Heart right ventricle (tissue), 16 donors: Measurements from ENCODE around the gene MICAL3. TPM values are rescaled to one million over a fixed set of nuclear protein-coding genes. Genes with fewer than 3 reads are reported as not detected.

Experiments used
- ATAC-seq, 8 donors: fragments of 200-7000 bp; cut with Tn5 transposase; one replicate each; pipeline ENCODE4 v1.9.1; 2020; ENCODE audit warnings: mild to moderate bottlenecking in 8 of 8, moderate library complexity in 8 of 8, moderate number of reproducible peaks in 1 of 8
- DNase-seq, 2 donors: peaks; one replicate each; pipeline ENCODE4 v3.0.0-alpha.2; 2020
- H3K27ac ChIP-seq, 10 donors: fragments of 200-600 bp; sonication (generic) in 2 of 10; one replicate each; pipeline versions ENCODE4 v1.5.0 to v1.8.0; 2020 to 2022; ENCODE audit warnings: mild to moderate bottlenecking in 3 of 10
- H3K27me3 ChIP-seq, 7 donors: fragments of 200-600 bp; one replicate each; pipeline ENCODE4 v1.8.0; 2021 to 2022; ENCODE audit warnings: mild to moderate bottlenecking in 2 of 7
- H3K36me3 ChIP-seq, 9 donors: fragments of 200-600 bp; sonication (generic) in 1 of 9; one replicate each; pipeline versions ENCODE4 v1.5.0 to v1.8.0; 2020 to 2022; ENCODE audit warnings: mild to moderate bottlenecking in 2 of 9
- H3K4me1 ChIP-seq, 9 donors: fragments of 200-600 bp; sonication (generic) in 1 of 9; one replicate each; pipeline versions ENCODE4 v1.5.0 to v1.8.0; 2020 to 2022; ENCODE audit warnings: mild to moderate bottlenecking in 4 of 9
- H3K4me3 ChIP-seq, 10 donors: fragments of 200-600 bp; sonication (generic) in 2 of 10; one replicate each; pipeline versions ENCODE4 v1.5.0 to v1.8.0; 2020 to 2022; ENCODE audit warnings: mild to moderate bottlenecking in 7 of 10, moderate library complexity in 2 of 10
- H3K9me3 ChIP-seq, 11 donors: fragments of 200-600 bp in 10 of 11; sonication (generic) in 2 of 11; one replicate each; pipeline versions ENCODE4 v1.5.0 to v1.8.0; 2013 to 2022; ENCODE audit warnings: mild to moderate bottlenecking in 2 of 11, control low read depth in 1 of 11, moderate library complexity in 1 of 11
- WGBS, 2 donors: extraction: QIAGEN DNeasy Blood & Tissue Kit; methylation state at CpG; one replicate each; pipeline ENCODE4 v1.1.7; 2013; ENCODE audit warnings: inconsistent platforms in 1 of 2; 5-methylcytosine and 5-hydroxymethylcytosine counted together
- intact Hi-C, 10 donors: fragments of 100-400 bp; cut with DNase I; formaldehyde crosslinking; loops; one replicate each; pipeline versions ENCODE4 v1.11.1 to v1.14.2; 2022
- polyA plus RNA-seq, 2 donors: library from polyadenylated mRNA; stranded (reverse); fragments of 200-250 nt; gene quantifications; one replicate each; pipeline ENCODE4 v1.2.3, GENCODE V29; 2013
- total RNA-seq, 10 donors: library from RNA; stranded (reverse); fragmentation: NEBNext Ultra II Directional in 3 of 10; extraction: Animal tissue kit (Norgen Biotek cat#: 25700) in 3 of 10; gene quantifications; one replicate each; pipeline versions ENCODE4 v1.2.1 to v1.2.4, GENCODE V29; 2021 to 2023
- TF ChIP-seq, protein P1 (sequence below), 9 donors: fragments of 200-600 bp; sonication (generic) in 2 of 9; IDR thresholded peaks; one replicate each; pipeline versions ENCODE4 v1.5.0 to v1.8.0; 2021 to 2022; ENCODE audit warnings: antibody characterized with exemption in 9 of 9, mild to moderate bottlenecking in 5 of 9, moderate library complexity in 1 of 9
- donor health status: Arrhythmogenic right ventricular cardiomyopathy.
- donor health status: ischemic (EF 13 %, LVEDD 7.1; RV severe dilation, severe dysfunction).
- donor health status: healthy with polysubstance abuse.
- donor health status: DM: no; HTN: yes; CAD: no.
- donor health status: DM: no; HTN: no; CAD: no.
- donor health status: ischemic (EF 25% LVEDD 6.9; RV normal size, moderate dysfunction).
- donor health status: ischemic (EF 25% LVEDD 5.7; RV mildly dilated, moderate dysfunction).
- donor health status: healthy.
- donor health status: DM: yes; HTN: yes; CAD: no.
- donor health status: Ischemic cardiomyopathy.
- donor health status: ischemic (EF 35%, LVEDD 5.7; RV mildly dilated, moderate dysfunction).
- donor health status: nonischemic (EF 11% LVEDD 7.7; RV severe dilation, severe dysfunction).
- donor health status: DM: yes; HTN: yes; CAD: no.
- donor health status: PGD.
- donor health status: ischemic (EF 29% LVEDD 5.4; RV normal size, mild dysfunction).
- donor health status: nonischemic (EF 23%, LVEDD 6.1; RV moderate dilation, normal function).

The MICAL3 gene
- total and polyA plus RNA-seq, 12 donors: 13.2 to 137 (median 109) TPM

DNA sequence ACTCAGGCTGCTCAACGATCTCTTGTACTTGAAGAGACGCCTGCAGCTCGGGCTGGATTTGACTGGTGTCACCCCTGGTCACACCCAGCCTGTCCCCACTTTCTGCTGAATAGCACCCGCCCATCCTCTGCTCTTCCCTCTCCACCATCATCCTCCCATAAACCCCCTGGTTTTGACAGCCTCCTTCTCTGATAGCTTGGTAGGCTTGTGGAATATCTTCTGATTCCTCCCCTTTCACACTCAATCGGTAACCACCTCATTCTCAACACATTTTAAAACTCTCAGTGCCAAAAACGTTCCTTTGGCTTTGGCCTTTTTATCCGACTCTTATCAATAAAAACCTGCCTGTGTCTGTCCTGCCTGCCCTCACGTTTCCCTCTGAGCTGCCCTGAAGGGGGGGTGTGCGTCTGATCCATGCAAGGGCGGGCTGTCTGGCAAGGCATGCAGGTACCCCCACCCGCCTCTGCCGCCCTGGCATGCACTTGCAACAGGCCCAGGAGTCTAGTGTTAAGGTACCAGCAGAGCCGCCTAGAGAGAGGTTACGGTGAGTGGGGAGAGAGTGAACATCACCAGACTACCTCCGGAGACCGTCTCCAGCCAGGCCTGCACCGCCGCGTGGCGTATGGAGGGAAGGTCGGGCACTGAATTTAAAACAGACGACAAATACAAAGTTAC, 198.3 kb downstream of the MICAL3 start:
- H3K36me3 ChIP-seq: peaks cover 0 to 82% (median 17%) of the 10 kb centered on the region in 9 donors
- H3K27ac ChIP-seq: no peak overlapping the region
- TF ChIP-seq, protein P1, sequence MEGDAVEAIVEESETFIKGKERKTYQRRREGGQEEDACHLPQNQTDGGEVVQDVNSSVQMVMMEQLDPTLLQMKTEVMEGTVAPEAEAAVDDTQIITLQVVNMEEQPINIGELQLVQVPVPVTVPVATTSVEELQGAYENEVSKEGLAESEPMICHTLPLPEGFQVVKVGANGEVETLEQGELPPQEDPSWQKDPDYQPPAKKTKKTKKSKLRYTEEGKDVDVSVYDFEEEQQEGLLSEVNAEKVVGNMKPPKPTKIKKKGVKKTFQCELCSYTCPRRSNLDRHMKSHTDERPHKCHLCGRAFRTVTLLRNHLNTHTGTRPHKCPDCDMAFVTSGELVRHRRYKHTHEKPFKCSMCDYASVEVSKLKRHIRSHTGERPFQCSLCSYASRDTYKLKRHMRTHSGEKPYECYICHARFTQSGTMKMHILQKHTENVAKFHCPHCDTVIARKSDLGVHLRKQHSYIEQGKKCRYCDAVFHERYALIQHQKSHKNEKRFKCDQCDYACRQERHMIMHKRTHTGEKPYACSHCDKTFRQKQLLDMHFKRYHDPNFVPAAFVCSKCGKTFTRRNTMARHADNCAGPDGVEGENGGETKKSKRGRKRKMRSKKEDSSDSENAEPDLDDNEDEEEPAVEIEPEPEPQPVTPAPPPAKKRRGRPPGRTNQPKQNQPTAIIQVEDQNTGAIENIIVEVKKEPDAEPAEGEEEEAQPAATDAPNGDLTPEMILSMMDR (IDR thresholded peaks at IDR 0.05): no peak
- DNase-seq: no peak
- no peaks in the 10 kb centered on the region for H3K9me3 ChIP-seq
- intact Hi-C loops: loop anchor here in 3 of 10 donors (2.0 to 10.0 kb wide), 5 partner anchors 199 to 251 kb away; partner anchors contain the start of genes MICAL3 (in 1 of the 3) and PEX26 (in 1 of the 3)
- peaks cover 9 to 34% (median 15%) of the 10 kb centered on the region in 9 donors for H3K4me1 ChIP-seq
- H3K4me3 ChIP-seq: no peak overlapping the region
- H3K27me3 ChIP-seq: no peaks in the 10 kb centered on the region
- WGBS, 2 donors: 89 to 91% methylated on average over 22 of the region's 22 CpGs
- no peak for ATAC-seq

GRCh38 chr22:17824457-17824856, 199.9 kb downstream of the MICAL3 start:
- ATAC-seq (peak in 7 of 8 donors; percentile 53 to 76 (median 67)), DNase-seq (no peak)
- Histone ChIP-seq H3K4me1 (peaks cover 0 to 23% (median 5%) of the 10 kb centered on the region in 9 donors), H3K4me3 (no peak overlapping the region), H3K36me3 (peaks cover 0 to 85% (median 17%) of the 10 kb centered on the region in 9 donors), H3K27ac (peak overlapping the region in 3 of 10 donors; percentile 14 to 61 (median 44)), H3K9me3 (no peaks in the 10 kb centered on the region), H3K27me3 (no peaks in the 10 kb centered on the region)
- TF ChIP-seq, protein P1 (IDR thresholded peaks at IDR 0.05): no peak
- intact Hi-C loops: loop anchor here in 1 of 10 donors (10.0 kb wide), 1 partner anchor 200 kb away; the partner anchor contains the start of gene MICAL3
- 50 to 54% methylated on average over 9 of the region's 9 CpGs for WGBS, 2 donors

DNA sequence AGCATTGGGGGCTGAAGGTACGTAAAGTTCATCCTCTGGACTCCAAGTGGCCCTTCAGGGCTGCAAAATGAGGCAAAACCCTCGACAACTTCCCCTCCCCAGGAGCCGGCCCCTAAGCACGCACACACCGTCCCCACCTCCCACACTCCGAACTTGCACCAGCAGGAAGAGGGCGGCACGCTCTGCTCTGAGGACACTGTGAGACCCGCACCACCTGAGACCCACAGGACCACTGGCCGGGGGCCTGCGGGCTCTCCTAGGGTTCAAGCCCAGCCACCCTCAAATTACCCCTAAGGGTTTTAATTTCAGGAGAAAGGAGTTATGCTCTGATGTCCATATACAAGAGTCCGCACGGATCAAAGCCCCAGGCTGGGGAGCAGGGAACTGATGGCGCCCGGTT, 200.4 kb downstream of the MICAL3 start:
- Histone ChIP-seq H3K27me3 (no peaks in the 10 kb centered on the region), H3K4me3 (no peak overlapping the region), H3K27ac (peak overlapping the region in 3 of 10 donors; percentile 14 to 61 (median 14)), H3K36me3 (peaks cover 0 to 87% (median 20%) of the 10 kb centered on the region in 9 donors), H3K4me1 (peaks cover 0 to 23% (median 5%) of the 10 kb centered on the region in 9 donors), H3K9me3 (no peaks in the 10 kb centered on the region)
- TF ChIP-seq, protein P1 (IDR thresholded peaks at IDR 0.05): no peak
- no peak for ATAC-seq
- 90 to 94% methylated on average over 15 of the region's 15 CpGs for WGBS, 2 donors
- intact Hi-C loops: loop anchor here in 1 of 10 donors (10.0 kb wide), 1 partner anchor 201 kb away; the partner anchor contains the start of gene MICAL3
- no peak for DNase-seq

- ATAC-seq (no peak), DNase-seq (no peak)
- Histone ChIP-seq H3K36me3 (peaks cover 0 to 89% (median 24%) of the 10 kb centered on the region in 9 donors), H3K4me3 (no peak overlapping the region), H3K9me3 (no peaks in the 10 kb centered on the region), H3K27ac (no peak overlapping the region), H3K4me1 (peaks cover 0 to 16% (median 4%) of the 10 kb centered on the region in 9 donors), H3K27me3 (no peaks in the 10 kb centered on the region)
- intact Hi-C loops: loop anchor here in 1 of 10 donors (10.0 kb wide), 1 partner anchor 202 kb away; the partner anchor contains the start of gene MICAL3
- TF ChIP-seq, protein P1 (IDR thresholded peaks at IDR 0.05): no peak
- WGBS, 2 donors: 95 to 96% methylated on average over 4 of the region's 4 CpGs
Measured at GRCh38 chr22:17823226-17823625, 201.1 kb downstream of the MICAL3 start.
